Panc1 (cell line): ENCODE results near the gene MEGF6. TPM values are rescaled to one million over a fixed set of nuclear protein-coding genes. Genes with fewer than 3 reads are reported as not detected.
"Not testable (repeated sequence)": the region's sequence is repeated elsewhere in the genome, so short reads cannot be mapped to it uniquely, and the experiment has no call there.

Experiments used
- ATAC-seq: fragments of 200-7000 bp; cut with Tn5 transposase; 2 replicates; pipeline ENCODE4 v1.9.1; 2020; ENCODE audit warnings: mild to moderate bottlenecking, moderate library complexity
- BruUV-seq: library from RNA; stranded (reverse); fragments of 400-500 nt; replicated peaks from 2 replicates; lab custom pipeline; 2021; lab: Mats Ljungman, UMichigan
- CTCF ChIA-PET: fragments of 300-600 bp; sonication (Branson Sonifier 250); formaldehyde crosslinking; loops from one replicate; lab custom pipeline; 2022; ENCODE audit warnings: antibody characterized with exemption; lab: Charles Lee
- POLR2A ChIA-PET: fragments of 300-600 bp; sonication (Branson Sonifier 250); formaldehyde crosslinking; loops from one replicate; lab custom pipeline; 2022; ENCODE audit warnings: antibody characterized with exemption; lab: Charles Lee
- DNase-seq: peaks from one replicate; pipeline ENCODE4 v3.0.0-alpha.2; 2010; ENCODE audit warnings: low read depth, low spot score
- H3K27ac ChIP-seq: 2 replicates; pipeline ENCODE4 v1.5.1; 2011; ENCODE audit warnings: mild to moderate bottlenecking, low read length, inconsistent platforms
- H3K27me3 ChIP-seq: fragments of 200-500 bp; sonication (Bioruptor generic); 2 replicates; pipeline ENCODE4 v1.6.0; 2014; ENCODE audit warnings: low read length, inconsistent platforms; ENCODE audit not compliant: control insufficient read depth, insufficient read depth
- H3K36me3 ChIP-seq: fragments of 200-500 bp; sonication (Bioruptor generic); 2 replicates; pipeline ENCODE4 v1.5.1; 2014; ENCODE audit warnings: inconsistent platforms, mild to moderate bottlenecking, low read length, moderate library complexity; ENCODE audit not compliant: control insufficient read depth, insufficient read depth
- H3K4me1 ChIP-seq: 2 replicates; pipeline ENCODE4 v1.5.1; 2011; ENCODE audit warnings: inconsistent platforms, mild to moderate bottlenecking, low read length, moderate library complexity; ENCODE audit not compliant: control insufficient read depth, insufficient read depth
- H3K4me3 ChIP-seq, 2 experiments: 2 replicates each; pipeline ENCODE4 v1.5.1; 2011 to 2012; ENCODE audit warnings: low read depth in 2 of 2, low read length in 2 of 2, mild to moderate bottlenecking in 2 of 2, inconsistent platforms in 1 of 2, moderate library complexity in 1 of 2
- H3K9me3 ChIP-seq: fragments of 200-500 bp; sonication (Bioruptor generic); 2 replicates; pipeline ENCODE4 v1.5.1; 2014; ENCODE audit warnings: low read depth, mild to moderate bottlenecking, inconsistent platforms, low read length, moderate library complexity; ENCODE audit not compliant: control insufficient read depth, insufficient read depth
- POLR2AphosphoS5 ChIP-seq: IDR thresholded peaks from 2 replicates; pipeline ENCODE4 v1.6.1; 2012; ENCODE audit warnings: mild to moderate bottlenecking, low read depth, low read length, moderate library complexity
- SIN3A ChIP-seq: IDR thresholded peaks from 2 replicates; pipeline ENCODE4 v1.6.1; 2012; ENCODE audit warnings: low read depth, mild to moderate bottlenecking, low read length, moderate library complexity, borderline replicate concordance; ENCODE audit not compliant: insufficient read depth
- TCF7L2 ChIP-seq: IDR thresholded peaks from 2 replicates; pipeline ENCODE4 v1.6.1; 2011; ENCODE audit warnings: mild to moderate bottlenecking, low read depth, low read length, inconsistent platforms
- in situ Hi-C: cut with HindIII; loops from 2 replicates; pipeline ENCODE4 v1.10.0; 2016; ENCODE audit warnings: low sequenced_read_pairs, low pct_unique_long_range_greater_than_20kb
- intact Hi-C: fragments of 100-400 bp; cut with micrococcal nuclease; formaldehyde crosslinking; loops from one replicate; pipeline ENCODE4 v1.10.0; 2022; ENCODE audit not compliant: unreplicated experiment
- total RNA-seq: library from RNA; stranded (reverse); gene quantifications from one replicate; pipeline ENCODE4 v1.2.1, GENCODE V29; 2021; ENCODE audit not compliant: unreplicated experiment
- TF ChIP-seq, protein P1 (sequence below), 2 experiments: IDR thresholded peaks; 2 replicates each; pipeline ENCODE4 v1.6.1; 2011 to 2012; ENCODE audit warnings: low read depth in 2 of 2, control low read depth in 1 of 2, low read length in 1 of 2, mild to moderate bottlenecking in 1 of 2, moderate library complexity in 1 of 2; ENCODE audit not compliant: insufficient read depth in 1 of 2
- TF ChIP-seq, protein P2 (sequence below): fragments of 450-650 bp; IDR thresholded peaks from 2 replicates; pipeline ENCODE4 v1.5.1; 2017; ENCODE audit warnings: mild to moderate bottlenecking

MEGF6 gene
- total RNA-seq, 1 experiment from 2014 or later: 32.6 TPM

- BruUV-seq: no TSS peak
- POLR2A ChIA-PET: no interaction called here
- H3K27ac ChIP-seq: no peak overlapping the region
- no peaks in the 10 kb centered on the region for H3K9me3 ChIP-seq
- ATAC-seq: no peak
- intact Hi-C loops (no loop called here), in situ Hi-C loops (no loop called here)
- DNase-seq: no peak
- TF ChIP-seq POLR2AphosphoS5 (no peak), TCF7L2 (no peak), SIN3A (no peak)
- TF ChIP-seq, protein P1, sequence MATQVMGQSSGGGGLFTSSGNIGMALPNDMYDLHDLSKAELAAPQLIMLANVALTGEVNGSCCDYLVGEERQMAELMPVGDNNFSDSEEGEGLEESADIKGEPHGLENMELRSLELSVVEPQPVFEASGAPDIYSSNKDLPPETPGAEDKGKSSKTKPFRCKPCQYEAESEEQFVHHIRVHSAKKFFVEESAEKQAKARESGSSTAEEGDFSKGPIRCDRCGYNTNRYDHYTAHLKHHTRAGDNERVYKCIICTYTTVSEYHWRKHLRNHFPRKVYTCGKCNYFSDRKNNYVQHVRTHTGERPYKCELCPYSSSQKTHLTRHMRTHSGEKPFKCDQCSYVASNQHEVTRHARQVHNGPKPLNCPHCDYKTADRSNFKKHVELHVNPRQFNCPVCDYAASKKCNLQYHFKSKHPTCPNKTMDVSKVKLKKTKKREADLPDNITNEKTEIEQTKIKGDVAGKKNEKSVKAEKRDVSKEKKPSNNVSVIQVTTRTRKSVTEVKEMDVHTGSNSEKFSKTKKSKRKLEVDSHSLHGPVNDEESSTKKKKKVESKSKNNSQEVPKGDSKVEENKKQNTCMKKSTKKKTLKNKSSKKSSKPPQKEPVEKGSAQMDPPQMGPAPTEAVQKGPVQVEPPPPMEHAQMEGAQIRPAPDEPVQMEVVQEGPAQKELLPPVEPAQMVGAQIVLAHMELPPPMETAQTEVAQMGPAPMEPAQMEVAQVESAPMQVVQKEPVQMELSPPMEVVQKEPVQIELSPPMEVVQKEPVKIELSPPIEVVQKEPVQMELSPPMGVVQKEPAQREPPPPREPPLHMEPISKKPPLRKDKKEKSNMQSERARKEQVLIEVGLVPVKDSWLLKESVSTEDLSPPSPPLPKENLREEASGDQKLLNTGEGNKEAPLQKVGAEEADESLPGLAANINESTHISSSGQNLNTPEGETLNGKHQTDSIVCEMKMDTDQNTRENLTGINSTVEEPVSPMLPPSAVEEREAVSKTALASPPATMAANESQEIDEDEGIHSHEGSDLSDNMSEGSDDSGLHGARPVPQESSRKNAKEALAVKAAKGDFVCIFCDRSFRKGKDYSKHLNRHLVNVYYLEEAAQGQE (IDR thresholded peaks at IDR 0.05; ENCODE audit: insufficient read depth in 1 of 2, low read depth in 2 of 2, low read length in 1 of 2): no peak
- TF ChIP-seq, protein P2, sequence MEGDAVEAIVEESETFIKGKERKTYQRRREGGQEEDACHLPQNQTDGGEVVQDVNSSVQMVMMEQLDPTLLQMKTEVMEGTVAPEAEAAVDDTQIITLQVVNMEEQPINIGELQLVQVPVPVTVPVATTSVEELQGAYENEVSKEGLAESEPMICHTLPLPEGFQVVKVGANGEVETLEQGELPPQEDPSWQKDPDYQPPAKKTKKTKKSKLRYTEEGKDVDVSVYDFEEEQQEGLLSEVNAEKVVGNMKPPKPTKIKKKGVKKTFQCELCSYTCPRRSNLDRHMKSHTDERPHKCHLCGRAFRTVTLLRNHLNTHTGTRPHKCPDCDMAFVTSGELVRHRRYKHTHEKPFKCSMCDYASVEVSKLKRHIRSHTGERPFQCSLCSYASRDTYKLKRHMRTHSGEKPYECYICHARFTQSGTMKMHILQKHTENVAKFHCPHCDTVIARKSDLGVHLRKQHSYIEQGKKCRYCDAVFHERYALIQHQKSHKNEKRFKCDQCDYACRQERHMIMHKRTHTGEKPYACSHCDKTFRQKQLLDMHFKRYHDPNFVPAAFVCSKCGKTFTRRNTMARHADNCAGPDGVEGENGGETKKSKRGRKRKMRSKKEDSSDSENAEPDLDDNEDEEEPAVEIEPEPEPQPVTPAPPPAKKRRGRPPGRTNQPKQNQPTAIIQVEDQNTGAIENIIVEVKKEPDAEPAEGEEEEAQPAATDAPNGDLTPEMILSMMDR: no peak
- H3K27me3 ChIP-seq: no peaks in the 10 kb centered on the region
- H3K4me3 ChIP-seq: no peak overlapping the region
- H3K36me3 ChIP-seq: no peaks in the 10 kb centered on the region
- CTCF ChIA-PET: no interaction called here
- H3K4me1 ChIP-seq: peaks cover 8% of the 10 kb centered on the region
Measured at GRCh38 chr1:3585940-3586568, 25.3 kb downstream of the MEGF6 start.

DNA sequence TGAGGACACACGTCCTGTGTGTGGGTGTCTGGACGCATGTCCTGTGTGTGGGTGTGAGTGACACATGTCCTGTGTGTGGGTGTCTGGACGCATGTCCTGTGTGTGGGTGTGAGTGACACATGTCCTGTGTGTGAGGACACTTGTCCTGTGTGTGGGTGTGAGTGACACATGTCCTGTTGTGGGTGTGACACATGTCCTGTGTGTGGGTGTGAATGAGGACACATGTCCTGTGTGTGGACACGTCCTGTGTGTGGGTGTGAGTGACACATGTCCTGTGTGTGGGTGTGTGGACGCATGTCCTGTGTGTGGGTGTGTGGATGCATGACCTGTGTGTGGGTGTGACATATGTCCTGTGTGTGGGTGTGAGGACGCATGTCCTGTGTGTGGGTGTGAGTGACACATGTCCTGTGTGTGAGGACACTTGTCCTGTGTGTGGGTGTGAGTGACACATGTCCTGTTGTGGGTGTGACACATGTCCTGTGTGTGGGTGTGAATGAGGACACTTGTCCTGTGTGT lies 25.9 kb downstream of the MEGF6 start:
- ATAC-seq, POLR2A ChIA-PET: not testable (repeated sequence)

DNA sequence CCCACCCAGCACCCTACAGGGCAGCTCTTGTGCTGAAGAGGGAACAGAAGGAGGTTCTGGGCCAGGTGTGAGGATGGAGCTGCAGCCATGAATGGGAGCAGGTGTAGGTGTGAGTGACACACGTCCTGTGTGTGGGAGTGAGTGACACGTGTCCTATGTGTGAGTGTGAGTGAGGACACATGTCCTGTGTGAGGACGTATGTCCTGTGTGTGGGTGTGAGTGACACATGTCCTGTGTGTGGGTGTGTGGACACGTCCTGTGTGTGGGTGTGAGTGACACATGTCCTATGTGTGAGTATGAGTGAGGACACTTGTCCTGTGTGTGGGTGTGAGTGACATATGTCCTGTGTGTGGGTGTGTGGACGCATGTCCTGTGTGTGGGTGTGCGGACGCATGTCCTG lies 26.4 kb downstream of the MEGF6 start:
- CTCF ChIA-PET: no interaction called here
- Histone ChIP-seq H3K27me3 (no peaks in the 10 kb centered on the region), H3K4me3 (no peak overlapping the region), H3K4me1 (peaks cover 8% of the 10 kb centered on the region), H3K36me3 (no peaks in the 10 kb centered on the region), H3K27ac (no peak overlapping the region), H3K9me3 (no peaks in the 10 kb centered on the region)
- no peak for ATAC-seq
- intact Hi-C loops (no loop called here), in situ Hi-C loops (no loop called here)
- POLR2A ChIA-PET: no interaction called here
- no TSS peak for BruUV-seq
- no peak for DNase-seq
- TF ChIP-seq SIN3A (no peak), POLR2AphosphoS5 (no peak)
- TF ChIP-seq, protein P2: no peak

More for the DNA sequence above, 25.9 kb downstream of the MEGF6 start:
- H3K9me3 ChIP-seq, CTCF ChIA-PET, intact Hi-C loops, BruUV-seq, H3K36me3 ChIP-seq, H3K4me3 ChIP-seq, H3K27me3 ChIP-seq, in situ Hi-C loops, H3K4me1 ChIP-seq, DNase-seq, H3K27ac ChIP-seq: not testable (repeated sequence)

DNA sequence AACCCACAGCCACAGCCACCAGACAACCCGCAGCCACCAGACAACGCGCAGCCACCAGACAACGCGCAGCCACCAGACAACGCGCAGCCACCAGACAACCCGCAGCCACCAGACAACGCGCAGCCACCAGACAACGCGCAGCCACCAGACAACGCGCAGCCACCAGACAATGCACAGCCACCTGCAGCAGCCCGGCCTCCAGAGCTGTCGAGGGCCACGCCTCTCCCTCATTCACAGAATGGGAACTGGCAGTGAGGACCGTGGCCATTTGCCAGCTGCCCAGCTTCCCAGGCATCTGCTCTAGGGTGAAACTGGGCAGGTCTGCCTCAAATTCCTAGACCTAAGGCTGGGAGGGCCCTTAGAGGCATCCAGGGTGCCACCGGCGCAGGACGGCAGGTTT lies 27.6 kb downstream of the MEGF6 start:
- BruUV-seq, in situ Hi-C loops: not testable (repeated sequence)

More for the DNA sequence above, 27.6 kb downstream of the MEGF6 start:
- H3K27me3 ChIP-seq, H3K36me3 ChIP-seq, POLR2A ChIA-PET, CTCF ChIA-PET, H3K4me3 ChIP-seq, DNase-seq, H3K9me3 ChIP-seq, intact Hi-C loops, H3K27ac ChIP-seq, H3K4me1 ChIP-seq, ATAC-seq: not testable (repeated sequence)
